Spleen (tissue), 11 donors: Measurements from ENCODE around the gene NSD2. TPM values are rescaled to one million over a fixed set of nuclear protein-coding genes. Genes with fewer than 3 reads are reported as not detected.

Experiments
- DNase-seq: peaks from one replicate; pipeline ENCODE4 v3.0.0-alpha.2; 2020
- H3K27ac ChIP-seq, 8 donors: fragments of 200-600 bp; sonication (generic) in 7 of 8; 1 replicate in 4 of 8; 2 replicates in 4 of 8; pipeline versions ENCODE4 v1.5.0 to v1.8.0; 2016 to 2021; ENCODE audit warnings: inconsistent platforms in 4 of 8, mild to moderate bottlenecking in 4 of 8, moderate library complexity in 1 of 8
- H3K27me3 ChIP-seq, 7 donors: fragments of 200-600 bp; sonication (generic) in 6 of 7; replicated peaks in 1 of 7; 1 replicate in 4 of 7; 2 replicates in 3 of 7; pipeline versions ENCODE4 v1.5.0 to v1.8.0; 2016 to 2021; ENCODE audit warnings: inconsistent platforms in 3 of 7, mild to moderate bottlenecking in 1 of 7
- H3K36me3 ChIP-seq, 6 donors: fragments of 200-600 bp; sonication (generic) in 5 of 6; 1 replicate in 4 of 6; 2 replicates in 2 of 6; pipeline versions ENCODE4 v1.5.0 to v1.8.0; 2016 to 2021; ENCODE audit warnings: inconsistent platforms in 2 of 6
- H3K4me1 ChIP-seq, 6 donors: fragments of 200-600 bp; sonication (generic) in 5 of 6; 1 replicate in 3 of 6; 2 replicates in 3 of 6; pipeline versions ENCODE4 v1.5.0 to v1.8.0; 2016 to 2021; ENCODE audit warnings: inconsistent platforms in 3 of 6
- H3K4me3 ChIP-seq, 8 donors: fragments of 200-600 bp; sonication (generic) in 7 of 8; 1 replicate in 4 of 8; 2 replicates in 4 of 8; pipeline versions ENCODE4 v1.5.0 to v1.8.0; 2016 to 2021; ENCODE audit warnings: inconsistent platforms in 4 of 8, mild to moderate bottlenecking in 4 of 8, moderate library complexity in 2 of 8
- H3K9me3 ChIP-seq, 8 donors: fragments of 200-600 bp; sonication (generic) in 7 of 8; 1 replicate in 4 of 8; 2 replicates in 4 of 8; pipeline versions ENCODE4 v1.5.0 to v1.8.0; 2016 to 2021; ENCODE audit warnings: inconsistent platforms in 4 of 8
- POLR2A ChIP-seq, 3 donors: fragments of 450-650 bp; IDR thresholded peaks; one replicate each; pipeline ENCODE4 v1.5.1; 2017; ENCODE audit warnings: antibody characterized with exemption in 3 of 3, mild to moderate bottlenecking in 1 of 3
- POLR2AphosphoS5 ChIP-seq, 3 donors: sonication (generic); formaldehyde crosslinking; IDR thresholded peaks; one replicate each; pipeline ENCODE4 v1.5.1; 2017; ENCODE audit warnings: antibody characterized with exemption in 3 of 3
- WGBS, 5 donors: extraction: QIAGEN DNeasy Blood & Tissue Kit in 3 of 5; methylation state at CpG; one replicate each; pipeline versions ENCODE4 v1.1.5 to v1.1.7; 2013 to 2018; 5-methylcytosine and 5-hydroxymethylcytosine counted together
- intact Hi-C: fragments of 100-400 bp; cut with DNase I; formaldehyde crosslinking; loops from one replicate; pipeline ENCODE4 v1.15.0; 2023; ENCODE audit warnings: low total_unique reads
- polyA plus RNA-seq, 3 donors: library from polyadenylated mRNA; stranded (reverse); fragments of 200-250 nt; gene quantifications; one replicate each; pipeline ENCODE4 v1.2.1, GENCODE V29; 2013
- total RNA-seq, 7 donors: library from RNA; depleted of rRNA in 3 of 7; stranded (reverse); fragments of >200 nt in 3 of 7; fragmentation: NEBNext Ultra II Directional in 4 of 7; extraction: Animal tissue kit (Norgen Biotek cat#: 25700) in 4 of 7; gene quantifications; one replicate each; pipeline versions ENCODE4 v1.1.0 to v1.2.1, GENCODE V29; 2016 to 2021
- TF ChIP-seq, protein P1 (sequence below), 11 experiments: fragments of 200-600 bp in 7 of 11; fragments of 450-650 bp in 4 of 11; sonication (generic) in 4 of 11; IDR thresholded peaks in 8 of 11; conservative IDR thresholded peaks in 3 of 11; 1 replicate in 7 of 11; 2 replicates in 4 of 11; pipeline versions ENCODE4 v1.4.0 to v1.8.0; 2016 to 2021; ENCODE audit warnings: antibody characterized with exemption in 11 of 11, inconsistent platforms in 4 of 11, mild to moderate bottlenecking in 1 of 11
- donor health status: healthy with polysubstance abuse.
- donor health status: DM: no; HTN: no; CAD: no; lungs with moderate emphysema.
- donor health status: DM: no; HTN: no; CAD: no.
- donor health status: Bipolar disorder and iron deficiency.
- donor health status: healthy.
- donor health status: DM: no; HTN: no; CAD: no.
- donor health status: DM: yes; HTN: yes; CAD: no.

The NSD2 gene
- total and polyA plus RNA-seq, 10 donors = 7.1 to 58.9 (median 47.8) TPM

DNA sequence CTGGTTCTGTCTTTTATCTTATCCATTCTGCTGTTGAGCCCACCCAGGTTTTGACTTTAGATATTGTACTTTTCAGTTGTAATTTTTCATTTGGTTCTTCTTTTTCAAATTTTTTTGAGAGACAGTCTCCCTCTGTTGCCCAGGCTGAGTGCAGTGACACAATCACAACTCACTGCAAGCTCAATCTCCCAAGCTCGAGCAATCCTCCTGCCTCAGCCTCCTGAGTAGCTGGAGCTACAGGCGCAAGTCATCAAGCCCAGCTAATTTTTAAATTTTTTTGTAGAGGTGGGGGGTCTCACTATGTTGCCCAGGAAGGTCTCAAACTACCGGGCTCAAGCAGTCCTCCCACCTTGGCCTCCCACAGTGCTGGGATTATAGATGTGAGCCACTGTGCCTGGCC is 41.0 kb upstream of the NSD2 start:
- peaks cover 0 to 78% (median 63%) of the 10 kb centered on the region in 6 donors for H3K36me3 ChIP-seq
- no peaks in the 10 kb centered on the region for H3K9me3 ChIP-seq
- no peak overlapping the region for H3K4me3 ChIP-seq
- TF ChIP-seq POLR2A (IDR thresholded peaks at IDR 0.05) (no peak), POLR2AphosphoS5 (IDR thresholded peaks at IDR 0.05) (no peak)
- TF ChIP-seq, protein P1, sequence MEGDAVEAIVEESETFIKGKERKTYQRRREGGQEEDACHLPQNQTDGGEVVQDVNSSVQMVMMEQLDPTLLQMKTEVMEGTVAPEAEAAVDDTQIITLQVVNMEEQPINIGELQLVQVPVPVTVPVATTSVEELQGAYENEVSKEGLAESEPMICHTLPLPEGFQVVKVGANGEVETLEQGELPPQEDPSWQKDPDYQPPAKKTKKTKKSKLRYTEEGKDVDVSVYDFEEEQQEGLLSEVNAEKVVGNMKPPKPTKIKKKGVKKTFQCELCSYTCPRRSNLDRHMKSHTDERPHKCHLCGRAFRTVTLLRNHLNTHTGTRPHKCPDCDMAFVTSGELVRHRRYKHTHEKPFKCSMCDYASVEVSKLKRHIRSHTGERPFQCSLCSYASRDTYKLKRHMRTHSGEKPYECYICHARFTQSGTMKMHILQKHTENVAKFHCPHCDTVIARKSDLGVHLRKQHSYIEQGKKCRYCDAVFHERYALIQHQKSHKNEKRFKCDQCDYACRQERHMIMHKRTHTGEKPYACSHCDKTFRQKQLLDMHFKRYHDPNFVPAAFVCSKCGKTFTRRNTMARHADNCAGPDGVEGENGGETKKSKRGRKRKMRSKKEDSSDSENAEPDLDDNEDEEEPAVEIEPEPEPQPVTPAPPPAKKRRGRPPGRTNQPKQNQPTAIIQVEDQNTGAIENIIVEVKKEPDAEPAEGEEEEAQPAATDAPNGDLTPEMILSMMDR (IDR thresholded peaks at IDR 0.05 in 8 of 11, conservative IDR thresholded peaks at IDR 0.05 in 3 of 11) = no peak
- 89 to 96% (median 94%) methylated on average over 3 of the region's 3 CpGs for WGBS, 5 donors
- H3K27me3 ChIP-seq = no peaks in the 10 kb centered on the region
- no peak overlapping the region for H3K27ac ChIP-seq
- no peak for DNase-seq
- intact Hi-C loops = no loop called here
- peaks cover 0 to 25% (median 14%) of the 10 kb centered on the region in 6 donors for H3K4me1 ChIP-seq

DNA sequence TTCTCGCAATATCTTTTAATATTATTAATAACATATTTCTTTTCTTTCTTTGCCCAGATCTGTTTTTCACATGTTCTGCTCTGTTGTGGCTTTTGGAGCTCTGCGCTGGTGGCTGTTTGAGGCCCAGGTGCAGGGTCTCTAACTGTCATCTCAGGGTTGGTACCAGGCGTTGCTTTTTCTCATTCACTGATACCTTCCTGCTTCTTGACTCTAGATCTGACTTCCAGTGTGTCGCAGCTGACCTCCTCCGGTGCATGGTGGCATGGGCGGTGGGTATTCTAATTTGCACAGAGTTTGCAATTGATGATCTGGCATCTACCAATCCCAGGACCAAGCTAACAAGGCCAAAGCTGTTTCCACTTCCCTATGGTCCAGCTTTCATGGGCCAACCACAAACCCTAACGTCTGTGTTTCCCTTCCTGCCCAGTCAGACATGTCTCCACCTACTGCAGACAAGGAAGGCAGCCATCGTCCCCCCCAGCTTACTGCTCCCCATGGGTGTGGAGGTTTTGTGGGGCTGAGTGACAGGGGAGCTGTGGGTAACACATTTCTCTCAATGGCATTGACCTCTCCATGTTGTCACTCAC is 40.5 kb upstream of the NSD2 start:
- intact Hi-C loops = no loop called here
- Histone ChIP-seq H3K4me3 (no peak overlapping the region), H3K36me3 (peaks cover 0 to 78% (median 62%) of the 10 kb centered on the region in 6 donors), H3K9me3 (no peaks in the 10 kb centered on the region), H3K27me3 (no peaks in the 10 kb centered on the region), H3K4me1 (peaks cover 0 to 25% (median 14%) of the 10 kb centered on the region in 6 donors), H3K27ac (no peak overlapping the region)
- TF ChIP-seq POLR2A (IDR thresholded peaks at IDR 0.05) (no peak), POLR2AphosphoS5 (IDR thresholded peaks at IDR 0.05) (no peak)
- TF ChIP-seq, protein P1 (IDR thresholded peaks at IDR 0.05 in 8 of 11, conservative IDR thresholded peaks at IDR 0.05 in 3 of 11) = no peak
- WGBS, 5 donors = 42 to 64% (median 54%) methylated on average over 8 of the region's 8 CpGs
- DNase-seq = no peak

DNA sequence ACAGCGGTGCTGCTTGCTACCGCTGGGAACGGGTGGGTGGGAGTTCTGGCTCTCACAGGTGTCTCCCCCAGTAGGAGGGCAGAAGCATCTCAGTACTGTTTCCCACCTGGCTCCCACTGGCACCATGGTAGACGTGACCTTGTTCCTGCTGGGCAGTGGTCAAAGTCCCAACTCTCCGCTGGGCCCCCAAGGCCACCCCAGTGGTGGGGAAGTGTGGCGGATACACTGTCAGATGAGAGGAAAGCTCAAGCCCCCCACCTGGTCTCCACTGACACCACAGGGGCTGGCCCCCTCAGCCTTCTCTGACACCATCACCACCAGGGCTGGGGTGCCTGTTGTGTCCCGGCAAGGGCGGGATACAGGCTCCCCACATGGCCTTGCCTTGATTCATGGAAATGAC is 39.9 kb upstream of the NSD2 start:
- Histone ChIP-seq H3K27me3 (no peaks in the 10 kb centered on the region), H3K36me3 (peaks cover 0 to 78% (median 64%) of the 10 kb centered on the region in 6 donors), H3K4me3 (no peak overlapping the region), H3K4me1 (peaks cover 0 to 25% (median 14%) of the 10 kb centered on the region in 6 donors), H3K27ac (no peak overlapping the region), H3K9me3 (no peaks in the 10 kb centered on the region)
- DNase-seq = no peak
- intact Hi-C loops = no loop called here
- WGBS, 5 donors = 89 to 96% (median 93%) methylated on average over 7 to 8 of the region's 8 CpGs
- no peak for TF ChIP-seq POLR2A (IDR thresholded peaks at IDR 0.05)
- TF ChIP-seq POLR2AphosphoS5 (IDR thresholded peaks at IDR 0.05) = no peak
- TF ChIP-seq, protein P1 (IDR thresholded peaks at IDR 0.05 in 8 of 11, conservative IDR thresholded peaks at IDR 0.05 in 3 of 11) = no peak

DNA sequence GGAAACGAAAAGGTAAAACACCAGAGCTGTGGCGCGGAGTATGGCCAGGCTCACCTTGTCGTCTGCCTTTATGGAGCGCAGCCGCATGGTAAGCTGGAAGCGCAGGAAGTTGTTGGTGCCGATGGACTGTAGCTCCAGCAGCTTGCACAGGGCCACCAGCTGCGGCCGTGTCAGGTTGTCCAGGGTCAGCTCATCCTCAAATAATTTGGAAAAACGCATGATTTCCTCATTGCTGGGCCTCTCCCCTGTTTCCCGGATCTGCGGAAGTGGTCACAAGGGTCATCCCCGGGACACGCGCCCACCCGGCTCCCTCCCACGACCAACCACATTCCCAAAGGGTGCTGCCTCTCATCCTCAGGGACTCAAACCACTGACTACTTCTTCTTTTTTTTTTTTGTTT is 38.5 kb upstream of the NSD2 start:
- Histone ChIP-seq H3K4me1 (peaks cover 0 to 25% (median 14%) of the 10 kb centered on the region in 6 donors), H3K36me3 (peaks cover 0 to 84% (median 64%) of the 10 kb centered on the region in 6 donors), H3K27ac (no peak overlapping the region), H3K27me3 (no peaks in the 10 kb centered on the region), H3K4me3 (no peak overlapping the region), H3K9me3 (no peaks in the 10 kb centered on the region)
- no peak for DNase-seq
- WGBS, 5 donors = 82 to 90% (median 86%) methylated on average over 18 of the region's 18 CpGs
- intact Hi-C loops = no loop called here
- TF ChIP-seq, protein P1 (IDR thresholded peaks at IDR 0.05 in 8 of 11, conservative IDR thresholded peaks at IDR 0.05 in 3 of 11) = no peak
- TF ChIP-seq POLR2A (IDR thresholded peaks at IDR 0.05) = no peak
- no peak for TF ChIP-seq POLR2AphosphoS5 (IDR thresholded peaks at IDR 0.05)
